Measurements from ENCODE around the gene MARCOL.
"Not testable (repeated sequence)": the region's sequence is repeated elsewhere in the genome, so short reads cannot be mapped to it uniquely, and the experiment has no call there.

The MARCOL gene

DNA sequence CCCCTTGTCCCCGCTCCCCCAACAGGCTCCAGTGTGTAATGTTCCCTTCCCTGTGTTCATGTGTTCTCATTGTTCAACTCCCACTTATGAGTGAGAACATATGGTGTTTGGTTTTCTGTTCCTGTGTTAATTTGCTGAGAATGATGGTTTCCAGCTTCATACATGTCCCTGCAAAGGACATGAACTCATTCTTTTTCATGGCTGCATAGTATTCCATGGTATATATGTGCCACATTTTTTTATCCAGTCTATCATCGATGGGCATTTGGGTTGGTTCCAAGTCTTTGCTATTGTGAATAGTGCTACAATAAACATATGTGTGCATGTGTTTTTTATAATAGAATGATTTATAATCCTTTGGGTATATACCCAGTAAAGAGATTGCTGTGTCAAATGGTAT lies 36.8 kb downstream of the MARCOL start:
- not testable (repeated sequence) for DNase-seq

DNA sequence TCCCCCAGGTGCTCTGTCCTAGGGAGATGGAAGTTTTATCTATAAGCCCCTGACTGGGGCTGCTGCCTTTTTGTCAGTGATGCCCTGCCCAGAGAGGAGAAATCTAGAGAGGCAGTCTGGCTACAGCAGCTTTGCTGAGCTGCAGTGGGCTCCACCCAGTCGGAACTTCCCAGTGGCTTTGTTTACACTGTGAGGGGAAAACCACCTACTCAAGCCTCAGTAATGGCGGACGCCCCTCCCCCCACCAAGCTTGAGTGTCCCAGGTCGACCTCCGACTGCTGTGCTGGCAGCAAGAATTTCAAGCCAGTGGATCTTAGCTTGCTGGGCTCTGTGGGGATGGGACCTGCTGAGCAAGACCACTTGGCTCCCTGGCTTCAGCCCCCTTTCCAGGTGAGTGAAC lies 42.6 kb downstream of the MARCOL start:
- DNase-seq = not testable (repeated sequence)

DNA sequence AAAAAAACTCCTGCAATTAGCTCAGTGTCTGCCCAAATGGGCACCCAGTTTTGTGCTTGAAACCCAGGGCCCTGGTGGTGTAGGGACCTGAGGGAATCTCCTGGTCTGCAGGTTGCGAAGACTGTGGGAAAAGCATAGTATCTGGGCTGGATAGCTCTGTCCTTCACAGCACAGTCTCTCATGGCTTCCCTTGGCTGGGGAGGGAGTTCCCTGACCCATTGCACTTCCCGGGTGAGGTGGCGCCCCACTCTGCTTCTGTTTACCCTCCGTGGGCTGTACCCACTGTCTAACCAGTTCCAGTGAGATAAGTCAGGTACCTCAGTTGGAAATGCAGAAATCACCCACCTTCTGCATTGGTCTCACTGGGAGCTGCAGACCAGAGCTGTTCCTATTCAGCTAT lies 43.0 kb downstream of the MARCOL start:
- DNase-seq = not testable (repeated sequence)

DNA sequence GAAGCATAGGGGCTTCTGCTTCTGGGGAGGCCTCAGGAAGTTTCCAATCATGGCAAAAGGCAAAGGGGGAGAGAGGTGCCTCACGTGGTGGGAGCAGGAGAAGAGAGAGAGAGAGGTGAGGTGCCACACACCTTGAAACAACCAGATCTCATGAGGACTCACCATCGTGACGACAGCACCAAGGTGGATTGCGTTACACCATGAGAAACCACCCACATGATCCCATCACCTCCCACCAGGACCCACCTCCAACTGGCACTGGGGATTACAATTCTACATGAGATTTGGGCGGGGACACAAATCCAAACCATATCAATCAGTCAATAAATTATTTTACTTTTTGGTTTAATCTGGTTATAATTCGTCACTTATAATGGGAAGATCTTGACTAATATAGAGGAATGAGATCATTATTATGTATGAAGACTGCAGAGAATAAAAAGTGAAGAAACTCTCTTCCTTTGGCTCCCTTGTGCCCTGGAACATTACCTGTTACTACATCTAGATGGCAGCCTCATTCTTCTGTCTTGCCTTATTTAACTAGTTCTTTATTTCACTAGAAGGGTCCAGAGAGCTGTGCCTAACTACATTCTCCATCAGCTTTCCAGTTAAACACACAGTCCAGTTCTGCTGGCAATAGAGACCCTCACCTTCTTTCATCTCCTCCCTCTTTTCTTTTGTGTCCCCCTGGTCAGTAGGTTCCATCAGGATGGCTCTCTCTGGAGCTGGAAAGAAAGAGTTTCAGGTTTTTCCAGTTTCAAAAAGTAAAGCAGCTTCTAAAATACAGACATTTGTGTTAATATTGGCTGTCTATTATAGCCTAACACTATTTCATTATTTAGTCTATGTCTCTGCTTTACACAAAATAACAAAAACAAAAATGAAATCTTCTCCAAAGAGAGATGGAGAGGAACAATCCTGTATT lies 52.2 kb downstream of the MARCOL start:
- DNase-seq = peak; percentile 23
